GM18520 (cell line): ENCODE results near the gene ERC1.
"Not testable (repeated sequence)": the region's sequence is repeated elsewhere in the genome, so short reads cannot be mapped to it uniquely, and the experiment has no call there.

ENCODE experiments used
- ATAC-seq: cut with Tn5 transposase; IDR thresholded peaks from one replicate; pipeline ENCODE4 v1.9.1; 2021; ENCODE audit not compliant: unreplicated experiment

Gene ERC1

GRCh38 chr12:1216560-1216959, 225.5 kb downstream of the ERC1 start:
- ATAC-seq: no peak

DNA sequence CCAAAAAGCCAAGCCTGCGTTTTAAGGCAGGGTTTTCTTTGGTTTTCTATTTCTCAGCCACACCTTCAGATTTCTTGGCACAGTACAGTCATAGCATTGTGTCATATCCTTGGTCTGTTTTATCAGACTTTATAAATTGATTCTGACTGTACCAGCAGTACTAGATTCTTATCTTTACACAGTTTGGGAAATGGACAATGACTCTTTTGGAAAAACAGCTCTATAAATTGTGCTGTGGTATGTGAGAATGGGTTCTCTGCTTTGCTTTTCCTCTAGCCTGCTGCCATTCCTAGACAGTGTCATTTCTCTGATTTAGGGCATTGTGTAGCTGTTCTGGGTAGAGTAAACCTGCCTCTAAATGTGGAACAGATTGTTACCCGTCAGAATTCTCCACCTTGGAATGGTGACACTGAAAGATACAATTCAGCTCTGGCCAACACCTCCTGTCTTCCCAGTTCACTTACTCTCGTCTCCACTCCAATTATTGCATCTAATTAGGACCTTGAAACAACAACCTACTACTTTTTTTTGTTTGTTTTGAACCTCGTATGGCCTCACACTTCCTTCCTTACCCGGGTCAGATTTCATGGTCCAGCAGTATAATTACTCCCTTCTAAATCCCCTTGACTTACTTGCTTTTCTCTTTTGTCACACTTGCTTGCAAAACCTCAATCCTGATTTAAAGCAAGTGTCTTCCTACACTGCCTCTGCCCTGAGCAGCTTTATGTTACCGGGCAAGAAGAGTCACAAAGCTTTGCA, 226.3 kb downstream of the ERC1 start:
- no peak for ATAC-seq

- ATAC-seq: no peak
Observed at GRCh38 chr12:1218369-1218768, 227.3 kb downstream of the ERC1 start.

DNA sequence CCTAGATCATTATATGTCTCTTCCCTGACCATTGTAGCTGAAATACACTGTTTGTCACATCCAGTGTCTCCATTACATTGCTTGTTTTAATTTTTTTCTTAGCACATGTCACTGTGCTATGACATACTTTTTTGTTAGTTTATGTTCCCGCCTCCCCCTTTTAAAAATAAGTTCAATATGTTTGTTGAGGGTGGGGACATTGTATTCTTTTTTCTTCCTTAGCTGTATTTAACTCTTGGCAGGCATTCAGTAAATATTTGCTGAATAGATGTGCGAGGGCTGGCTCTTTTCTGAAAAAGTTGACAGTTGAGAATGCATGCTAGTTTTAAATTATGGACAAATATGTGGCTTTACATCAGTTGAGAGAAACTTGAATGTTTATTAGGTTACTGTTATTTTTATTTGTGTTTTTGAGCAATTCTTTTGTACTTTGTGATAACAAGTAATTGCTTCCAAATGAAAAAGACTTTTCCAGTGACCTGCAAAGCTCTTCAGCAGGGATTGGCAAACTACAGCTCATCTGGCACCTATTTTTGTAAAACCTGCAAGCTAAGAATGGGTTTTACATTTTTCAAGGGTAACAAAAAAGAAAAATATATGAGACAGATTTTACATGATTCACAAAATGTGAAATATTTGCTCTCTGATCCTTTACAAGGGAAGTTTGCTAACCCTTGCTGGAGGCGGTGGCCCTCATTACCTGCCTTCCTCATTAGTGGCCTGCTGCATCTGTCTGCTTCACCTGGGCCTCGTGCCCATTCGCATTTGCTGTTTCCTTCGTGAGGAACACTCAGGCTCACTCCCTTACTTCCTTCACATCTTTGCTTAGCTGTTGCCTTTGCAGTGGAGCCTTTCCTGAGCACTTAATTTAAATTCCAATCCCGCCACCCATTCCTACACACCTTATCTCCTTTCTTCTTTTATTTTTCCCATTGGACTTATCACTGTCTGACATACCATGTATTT, 229.4 kb downstream of the ERC1 start:
- no peak for ATAC-seq

DNA sequence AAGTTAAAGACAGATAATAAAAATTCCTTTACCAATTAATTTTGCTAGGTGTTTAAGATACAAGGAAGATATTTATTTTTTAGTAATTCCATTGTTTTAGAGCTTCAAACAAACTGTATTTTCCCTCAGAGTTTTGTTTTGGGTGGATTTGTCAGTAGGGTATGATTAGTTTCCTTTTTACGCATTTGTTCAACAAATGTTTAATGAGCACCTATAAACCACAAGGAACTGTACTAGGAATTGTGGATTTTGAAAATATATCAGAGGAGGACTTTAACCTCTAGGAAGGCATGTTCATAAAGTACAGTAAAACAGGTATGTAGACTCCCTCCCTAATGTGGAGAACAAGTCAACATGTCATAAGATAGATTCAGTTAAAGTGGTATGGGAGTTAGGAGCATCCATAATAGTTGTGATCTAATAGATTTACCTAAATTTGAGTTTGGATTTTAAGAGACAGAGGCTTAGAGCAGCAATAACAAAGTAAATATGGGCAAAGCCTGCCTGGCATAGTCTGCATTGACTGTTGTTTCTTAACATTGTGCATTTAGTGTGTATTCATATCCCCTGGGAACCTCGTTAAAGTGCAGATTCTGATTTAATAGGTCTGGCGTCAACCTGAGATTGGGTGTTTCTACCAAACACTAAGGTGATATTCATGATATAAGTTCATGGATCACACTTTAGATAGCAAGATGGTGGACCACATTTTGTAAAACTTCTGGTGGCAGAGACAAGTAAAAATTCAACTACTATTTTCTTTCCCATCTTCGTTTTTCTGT, 232.0 kb downstream of the ERC1 start:
- ATAC-seq: no peak

GRCh38 chr12:1226951-1227350, 235.9 kb downstream of the ERC1 start:
- no peak for ATAC-seq

- no peak for ATAC-seq
Observed at GRCh38 chr12:1234073-1234472, 243.1 kb downstream of the ERC1 start.

DNA sequence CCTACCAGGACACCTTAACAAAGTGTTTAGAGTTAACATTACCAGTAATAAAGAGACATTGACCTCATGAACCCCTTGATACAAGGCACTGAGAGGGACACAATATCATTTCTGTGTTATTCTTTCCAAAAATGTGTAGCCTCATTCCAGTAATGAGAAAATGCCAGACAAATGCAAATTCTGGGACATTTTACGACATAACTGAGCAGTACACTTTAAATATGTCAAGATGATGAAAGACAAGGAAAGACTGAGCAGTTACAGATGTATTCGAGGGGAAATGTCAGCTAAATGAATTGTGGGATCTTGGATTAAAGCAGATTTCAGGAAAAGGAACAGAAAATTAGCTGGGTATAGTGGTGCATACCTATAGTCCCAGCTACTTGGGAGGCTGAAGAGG, 255.6 kb downstream of the ERC1 start:
- no peak for ATAC-seq

- no peak for ATAC-seq
Observed at GRCh38 chr12:1250641-1251040, 259.6 kb downstream of the ERC1 start.

DNA sequence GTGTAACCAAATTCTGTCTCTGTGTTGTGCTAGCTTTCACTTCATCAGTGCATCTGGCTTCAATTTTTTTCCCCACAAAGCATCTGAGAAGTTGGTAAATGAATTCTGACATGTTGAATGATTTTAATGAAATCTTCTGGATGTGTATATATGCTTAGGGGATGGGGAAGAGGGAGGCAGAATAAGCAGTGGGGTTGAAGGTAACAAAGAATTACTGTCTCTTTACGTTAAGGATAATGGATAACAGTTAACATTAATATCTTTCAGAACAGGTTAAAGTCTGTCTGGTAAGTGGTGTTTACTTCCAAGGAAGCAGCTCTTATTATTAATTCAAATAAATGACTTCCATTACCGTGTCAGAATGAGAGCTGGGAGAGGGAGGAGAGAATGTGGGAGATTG, 261.7 kb downstream of the ERC1 start:
- ATAC-seq: no peak

DNA sequence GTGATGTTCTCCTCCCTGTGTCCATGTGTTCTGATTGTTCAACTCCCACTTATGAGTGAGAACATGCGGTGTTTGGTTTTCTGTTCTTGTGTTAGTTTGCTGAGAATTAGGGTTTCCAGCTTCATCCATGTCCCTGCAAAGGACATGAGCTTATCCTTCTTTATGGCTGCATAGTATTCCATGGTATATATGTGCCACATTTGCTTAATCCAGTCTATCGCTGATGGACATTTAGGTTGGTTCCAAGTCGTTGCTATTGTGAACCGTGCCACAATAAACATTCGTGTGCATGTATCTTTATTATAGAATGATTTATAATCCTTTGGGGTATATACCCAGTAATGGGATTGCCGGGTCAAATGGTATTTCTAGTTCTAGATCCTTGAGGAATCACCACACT, 264.1 kb downstream of the ERC1 start:
- ATAC-seq: not testable (repeated sequence)

GRCh38 chr12:1255854-1256253, 264.8 kb downstream of the ERC1 start:
- ATAC-seq: not testable (repeated sequence)

DNA sequence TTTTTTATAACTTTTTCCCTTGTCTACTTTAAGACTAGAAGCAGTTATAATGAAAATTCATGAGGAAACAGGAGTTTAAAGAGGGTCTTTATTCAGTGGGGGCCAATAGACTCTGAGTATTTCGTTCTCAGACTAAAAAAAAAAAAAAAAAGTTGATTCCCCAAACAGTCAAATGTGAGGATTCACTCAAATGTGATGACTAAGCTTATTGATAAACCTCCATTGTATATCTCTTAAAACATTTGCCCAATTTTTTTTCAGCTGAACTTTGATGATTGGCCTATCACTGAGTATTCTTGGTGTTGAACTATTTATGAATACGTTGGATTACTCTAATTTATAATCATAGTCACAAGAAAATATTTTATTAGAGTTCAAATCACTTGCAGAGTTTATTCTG, 265.3 kb downstream of the ERC1 start:
- no peak for ATAC-seq

DNA sequence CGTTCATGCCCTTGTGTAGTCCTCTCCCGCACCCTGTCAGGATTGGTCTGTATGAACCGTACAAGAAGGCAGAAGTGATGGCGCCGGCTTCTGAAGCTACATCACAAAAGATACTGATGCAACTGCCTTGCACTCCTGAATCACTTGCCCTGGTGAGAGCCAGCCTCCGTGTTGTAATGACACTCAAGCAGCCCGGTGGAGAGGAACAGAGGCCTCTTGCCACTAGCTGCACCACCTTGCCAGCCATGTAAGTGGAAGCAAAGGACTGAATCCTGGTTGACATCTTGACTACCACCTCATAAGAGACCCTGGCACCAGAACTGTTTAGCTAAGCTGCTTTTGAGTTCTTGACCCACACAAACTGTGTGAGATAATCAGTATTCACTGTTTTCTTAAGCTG, 266.0 kb downstream of the ERC1 start:
- no peak for ATAC-seq

DNA sequence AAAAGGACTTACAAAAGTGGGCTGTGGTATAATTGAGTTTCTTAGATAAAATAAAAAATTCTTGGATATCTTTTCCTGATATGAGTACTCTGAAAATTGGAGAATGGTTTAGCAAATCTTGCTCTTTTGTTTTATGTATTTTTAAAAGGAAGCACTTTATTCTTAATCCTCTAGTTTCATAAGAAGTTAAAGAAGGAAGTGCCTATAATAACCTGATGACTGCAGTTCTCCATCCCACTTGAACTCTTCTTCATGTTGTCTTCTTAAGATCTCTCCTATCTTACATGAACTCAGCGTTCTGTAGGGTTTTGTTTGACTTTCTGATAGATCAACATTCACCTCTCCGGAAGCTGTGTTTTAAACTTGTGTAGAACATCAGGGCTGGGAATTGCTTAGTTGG, 271.0 kb downstream of the ERC1 start:
- no peak for ATAC-seq

GRCh38 chr12:1267243-1267642, 276.2 kb downstream of the ERC1 start:
- no peak for ATAC-seq

DNA sequence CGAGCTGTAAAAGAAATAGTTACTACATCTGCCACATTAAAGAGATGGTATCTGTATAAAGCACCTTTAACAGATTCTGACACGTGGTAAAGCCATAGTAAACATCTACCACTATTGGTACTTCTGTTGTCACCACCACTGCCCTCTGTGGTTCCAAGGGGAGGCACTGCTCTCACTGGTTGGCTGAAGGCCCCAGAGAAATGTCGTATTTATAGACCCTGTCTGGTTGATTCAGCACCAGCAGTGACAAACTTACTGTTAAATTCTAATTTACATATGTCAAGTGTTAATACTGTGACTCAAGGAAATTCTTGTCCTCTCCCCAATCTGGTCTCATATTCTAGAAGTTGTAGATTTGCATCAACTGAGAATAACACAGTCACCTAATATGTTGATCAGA, 281.1 kb downstream of the ERC1 start:
- ATAC-seq: peak; percentile 52

DNA sequence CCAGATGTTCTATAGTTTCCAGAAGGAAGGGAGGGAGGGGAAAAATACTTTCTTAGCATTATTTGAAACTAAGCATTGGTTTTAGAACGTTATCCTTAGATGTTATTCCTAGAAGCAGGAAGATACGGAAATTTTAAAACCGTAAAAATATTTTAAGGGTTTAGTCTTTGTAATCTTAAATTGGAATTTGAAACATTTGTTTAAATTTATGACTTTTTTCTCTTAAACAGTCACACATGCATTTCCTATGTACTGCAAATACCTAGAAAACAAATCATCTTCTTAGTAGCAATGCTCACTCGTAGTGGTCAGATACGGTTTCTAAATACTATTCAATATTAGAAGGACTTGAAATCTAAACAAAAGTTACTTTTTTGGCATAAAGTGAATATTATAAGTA, 282.0 kb downstream of the ERC1 start:
- no peak for ATAC-seq

DNA sequence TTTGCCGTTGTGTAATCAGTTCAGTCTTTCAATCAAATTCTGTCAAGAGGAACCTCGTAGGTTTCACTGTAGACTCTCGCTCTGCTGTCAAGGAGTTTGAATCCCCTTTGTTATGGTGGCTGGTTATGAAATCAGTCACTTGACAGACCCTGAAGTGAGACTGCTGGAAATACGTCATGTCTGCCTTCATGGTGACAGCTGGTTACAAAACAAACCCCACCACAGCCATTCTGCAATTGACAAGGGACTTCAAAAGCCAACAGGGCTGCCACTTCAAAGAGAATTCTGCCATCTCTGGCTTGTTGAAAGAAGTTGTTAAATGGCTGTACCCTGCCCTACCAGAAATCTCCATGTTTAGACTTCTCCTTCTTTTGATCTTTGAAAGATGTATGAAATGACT, 286.9 kb downstream of the ERC1 start:
- no peak for ATAC-seq

- no peak for ATAC-seq
Observed at GRCh38 chr12:1279050-1279449, 288.0 kb downstream of the ERC1 start.

GRCh38 chr12:1280059-1280458, 289.0 kb downstream of the ERC1 start:
- no peak for ATAC-seq
